ENCODE measurements around the gene TBC1D22A. TPM values are rescaled to one million over a fixed set of nuclear protein-coding genes. Genes with fewer than 3 reads are reported as not detected.

The TBC1D22A gene
- total and polyA plus RNA-seq, 10 of the 15 experiments (the other 5 are each of a cell fraction or from before 2014, with no cell fraction given): 0.63 to 44.7 (median 27.4) TPM

GRCh38 chr22:47001288-47001687 lies 238.8 kb downstream of the TBC1D22A start (continued):
- peak; percentile 36; the same call in 1 of the 2 replicates for TF ChIP-seq ATF2 (IDR thresholded peaks at IDR 0.05; ENCODE audit: low read length)
- peak; percentile 95 for TF ChIP-seq PKNOX1 (IDR thresholded peaks at IDR 0.05)
- peak; percentile 33; the same call in 1 of the 2 replicates for TF ChIP-seq NFIC (IDR thresholded peaks at IDR 0.05; ENCODE audit: low read depth, low read length)
- TF ChIP-seq PBX3 (IDR thresholded peaks at IDR 0.05; ENCODE audit: insufficient replicate concordance, low read depth, low read length): peak; percentile 73
- TF ChIP-seq ZNF384 (IDR thresholded peaks at IDR 0.05; ENCODE audit: borderline replicate concordance, low read depth, low read length): peak; percentile 91

GRCh38 chr22:47002692-47003091 lies 240.2 kb downstream of the TBC1D22A start:
- DNase-seq (ENCODE audit: low read depth, low spot score): no peak
- POLR2A ChIA-PET: no interaction called here
- peaks cover 8 to 17% of the 10 kb centered on the region in 2 experiments; a peak in 3 of 4 replicates for H3K36me3 ChIP-seq (ENCODE audit: control insufficient read depth in 2 of 2, insufficient read depth in 2 of 2, low read length in 1 of 2)
- RAD21 ChIA-PET (ENCODE audit: unreplicated experiment): no interaction called here
- SMC1A ChIA-PET (ENCODE audit: uncharacterized antibody, unreplicated experiment): no interaction called here
- H3K27ac ChIP-seq (ENCODE audit: control insufficient read depth, insufficient read depth): no peak overlapping the region
- no peaks in the 10 kb centered on the region for H3K27me3 ChIP-seq (replicated peaks in 1 of 2; ENCODE audit: control insufficient read depth in 2 of 2, insufficient read depth in 2 of 2, low read length in 1 of 2)
- H3K9ac ChIP-seq (ENCODE audit: control insufficient read depth, insufficient read depth, low read length): no peak overlapping the region
- BruUV-seq (replicated peaks): no TSS peak
- no peak overlapping the region for H3K4me3 ChIP-seq
- ATAC-seq: no peak
- H3K79me2 ChIP-seq (ENCODE audit: control insufficient read depth, insufficient read depth, low read length): no peaks in the 10 kb centered on the region; the same call in 1 of the 2 replicates
- H3K4me2 ChIP-seq (ENCODE audit: control insufficient read depth, insufficient read depth): no peak overlapping the region
- no peaks in the 10 kb centered on the region for H4K20me1 ChIP-seq (ENCODE audit: control insufficient read depth, insufficient read depth)
- no peak for FAIRE-seq
- in situ Hi-C loops (cut with MboI) (no loop called here), intact Hi-C loops (cut with micrococcal nuclease; ENCODE audit: unreplicated experiment) (loop anchor here (5.0 kb wide), 1 partner anchor 35 kb away; no protein-coding TSS in a partner anchor)
- H3K4me1 ChIP-seq (ENCODE audit: control insufficient read depth, insufficient read depth, low read length): peaks cover 9% of the 10 kb centered on the region
- no peak overlapping the region for H2AFZ ChIP-seq (ENCODE audit: control insufficient read depth, low read depth, low read length)
- 98% methylated on average over 8 of the region's 8 CpGs for WGBS (ENCODE audit: insufficient coverage, insufficient replicate concordance, low lambda C conversion rate, missing lambda C conversion rate)
- TF ChIP-seq MTA3 (IDR thresholded peaks at IDR 0.05; ENCODE audit: borderline replicate concordance, low read length): no peak
- TF ChIP-seq JUNB (IDR thresholded peaks at IDR 0.05): no peak
- TF ChIP-seq NFYA (IDR thresholded peaks at IDR 0.05; ENCODE audit: borderline replicate concordance, low read depth, low read length): no peak
- TF ChIP-seq YY1 (IDR thresholded peaks at IDR 0.05; ENCODE audit: low read depth, low read length): no peak
- no peak for TF ChIP-seq EP300 (IDR thresholded peaks at IDR 0.05; ENCODE audit: borderline replicate concordance in 1 of 2, control insufficient read depth in 1 of 2, low read depth in 2 of 2, low read length in 2 of 2)
- no peak for TF ChIP-seq CBX5 (IDR thresholded peaks at IDR 0.05; ENCODE audit: low read depth)
- no peak for TF ChIP-seq CHD2 (IDR thresholded peaks at IDR 0.05; ENCODE audit: borderline replicate concordance, low read depth, low read length)
- TF ChIP-seq GABPA (IDR thresholded peaks at IDR 0.05; ENCODE audit: low read depth): no peak
- TF ChIP-seq PAX8 (IDR thresholded peaks at IDR 0.05): no peak
- no peak for TF ChIP-seq SREBF1 (IDR thresholded peaks at IDR 0.05; ENCODE audit: low read length)
- CTCF ChIA-PET: no interaction called here
- no peaks in the 10 kb centered on the region for H3K9me3 ChIP-seq (replicated peaks; ENCODE audit: control insufficient read depth, insufficient read depth, low read length)

Measured in GM12878 (cell line).